GM12891 (cell line): Measurements from ENCODE around the gene ZCCHC4.

ENCODE experiments used
- DNase-seq: peaks from one replicate; pipeline ENCODE4 v3.0.0; 2011; ENCODE audit warnings: low spot score; ENCODE audit not compliant: insufficient read length
- FAIRE-seq: peaks from 2 replicates; lab custom pipeline; 2011; peaks lifted over from hg19 to GRCh38; lab: Jason Lieb, UNC
- PAX5 ChIP-seq: IDR thresholded peaks from 2 replicates; pipeline ENCODE4 v1.6.1; 2011; ENCODE audit warnings: low read length, moderate library complexity, mild to moderate bottlenecking; ENCODE audit not compliant: insufficient read depth, severe bottlenecking
- POLR2A ChIP-seq: IDR thresholded peaks from 2 replicates; pipeline ENCODE4 v1.6.1; 2011; ENCODE audit warnings: low read depth, low read length, control low read depth
- POLR2AphosphoS5 ChIP-seq: IDR thresholded peaks from 2 replicates; pipeline ENCODE4 v1.6.1; 2011; ENCODE audit warnings: low read depth, low read length, control low read depth
- POU2F2 ChIP-seq: IDR thresholded peaks from 2 replicates; pipeline ENCODE4 v1.6.1; 2011; ENCODE audit warnings: low read depth, mild to moderate bottlenecking, control low read depth, low read length, moderate library complexity
- SPI1 ChIP-seq: IDR thresholded peaks from 2 replicates; pipeline ENCODE4 v1.6.1; 2011; ENCODE audit warnings: low read depth, low read length, control low read depth
- TAF1 ChIP-seq: IDR thresholded peaks from 2 replicates; pipeline ENCODE4 v1.6.1; 2011; ENCODE audit warnings: low read depth, low read length, control low read depth

The ZCCHC4 gene

GRCh38 chr4:25377572-25378436 lies 65.2 kb downstream of the ZCCHC4 start:
- TF ChIP-seq POLR2AphosphoS5, result no peak
- TF ChIP-seq PAX5, result no peak
- no peak for TF ChIP-seq SPI1
- no peak for TF ChIP-seq POLR2A
- no peak for TF ChIP-seq POU2F2
- no peak for TF ChIP-seq TAF1
- peak; percentile 9 for DNase-seq
- FAIRE-seq, result peak; percentile 31

- FAIRE-seq (peak; percentile 78), DNase-seq (no peak)
- TF ChIP-seq SPI1 (no peak), POLR2AphosphoS5 (no peak), TAF1 (no peak), POU2F2 (no peak), POLR2A (no peak)
Measured at GRCh38 chr4:25378437-25378743, 65.8 kb downstream of the ZCCHC4 start.

GRCh38 chr4:25379591-25379990 lies 67.0 kb downstream of the ZCCHC4 start:
- DNase-seq, result no peak
- no peak for FAIRE-seq
- TF ChIP-seq POLR2A (no peak), SPI1 (no peak), PAX5 (no peak)

DNA sequence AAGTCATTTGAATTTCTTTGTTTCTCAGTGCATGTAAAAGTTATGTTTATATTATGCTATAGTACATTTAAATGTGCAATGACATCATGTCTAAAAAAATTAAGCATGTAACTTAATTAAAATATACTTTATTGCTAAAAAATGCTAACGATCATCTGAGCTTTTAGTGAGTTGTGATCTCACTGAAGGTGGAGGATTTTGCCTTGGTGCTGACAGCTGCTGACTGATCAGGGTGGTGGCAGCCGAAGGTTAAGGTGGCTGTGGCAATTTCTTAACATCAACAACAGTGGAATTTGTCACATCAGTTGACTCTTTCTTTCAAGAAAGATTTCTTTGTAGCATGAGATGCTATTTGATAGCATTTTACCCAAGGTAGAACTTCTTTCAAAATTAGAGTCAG lies 71.1 kb downstream of the ZCCHC4 start:
- TF ChIP-seq SPI1 (no peak), TAF1 (no peak), PAX5 (no peak), POU2F2 (no peak), POLR2A (no peak), POLR2AphosphoS5 (no peak)
- FAIRE-seq, result no peak
- DNase-seq, result no peak

DNA sequence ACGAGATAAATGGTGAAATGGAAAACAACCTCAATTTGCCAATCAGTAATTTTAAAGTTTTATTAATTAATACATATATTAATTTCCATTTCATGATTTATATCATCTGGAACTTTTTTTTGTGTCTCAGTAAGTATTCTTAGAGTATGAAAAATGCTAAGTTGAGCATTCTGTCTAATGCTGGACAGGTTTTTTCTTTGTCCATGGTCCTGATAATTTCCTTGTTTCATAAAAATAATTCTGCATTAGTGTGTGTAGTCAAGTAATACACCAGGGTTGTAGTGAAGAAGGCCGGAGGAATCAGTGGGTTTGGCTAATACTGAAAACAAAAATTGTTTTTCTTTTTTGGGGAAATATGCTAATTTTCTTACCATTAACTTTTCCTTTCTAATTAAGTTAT lies 74.4 kb downstream of the ZCCHC4 start:
- FAIRE-seq (no peak), DNase-seq (no peak)
- TF ChIP-seq SPI1 (no peak), TAF1 (no peak), POLR2AphosphoS5 (no peak), POLR2A (no peak)

GRCh38 chr4:25397305-25397704 lies 84.7 kb downstream of the ZCCHC4 start:
- no peak for DNase-seq
- TF ChIP-seq POU2F2, result no peak
- TF ChIP-seq POLR2A, result no peak
- no peak for TF ChIP-seq TAF1
- TF ChIP-seq SPI1, result no peak
- TF ChIP-seq PAX5, result no peak
- TF ChIP-seq POLR2AphosphoS5, result no peak
- no peak for FAIRE-seq

DNA sequence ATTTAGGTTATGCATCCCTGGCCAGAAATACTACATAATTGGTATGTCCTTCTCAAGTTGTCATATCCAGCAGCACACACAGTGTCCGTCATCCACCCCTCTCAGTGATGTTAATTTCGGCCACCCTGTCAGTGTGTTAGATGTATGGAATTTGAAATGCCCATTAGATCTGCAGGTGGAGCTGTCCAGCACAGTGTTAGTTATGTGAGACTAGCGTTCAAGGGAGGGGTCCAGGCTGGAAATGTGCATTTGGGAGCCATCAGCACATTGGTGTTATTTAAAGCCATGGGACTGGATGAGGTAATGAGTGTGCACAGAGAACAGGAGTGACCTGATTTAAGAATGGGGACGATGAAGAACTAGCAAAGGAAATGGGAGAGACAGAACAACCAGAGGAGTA lies 86.9 kb downstream of the ZCCHC4 start:
- no peak for DNase-seq
- FAIRE-seq, result peak; percentile 33
- no peak for TF ChIP-seq TAF1
- no peak for TF ChIP-seq POLR2AphosphoS5
- TF ChIP-seq POLR2A, result no peak
- TF ChIP-seq SPI1, result no peak
- TF ChIP-seq PAX5, result no peak
- no peak for TF ChIP-seq POU2F2

DNA sequence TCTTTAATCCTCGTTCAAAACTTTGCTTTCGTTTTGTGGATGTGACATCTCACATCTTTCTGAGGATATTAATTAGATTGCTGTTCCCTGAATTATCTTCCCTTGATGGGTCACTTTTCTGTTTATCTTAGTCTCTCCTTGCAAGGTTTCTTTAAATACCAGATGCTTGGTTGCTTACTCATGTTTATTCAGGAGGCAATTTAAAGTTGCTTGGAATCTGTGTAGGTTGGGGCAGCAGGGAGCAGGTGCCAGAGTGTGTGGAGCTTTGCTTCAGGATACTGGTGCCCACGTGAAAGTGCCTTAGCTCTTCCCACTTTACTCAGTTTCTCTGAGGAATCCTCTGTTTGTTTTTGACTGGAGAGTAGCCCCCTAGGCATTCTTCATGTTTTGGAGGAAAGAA lies 88.5 kb downstream of the ZCCHC4 start:
- DNase-seq, result no peak
- no peak for FAIRE-seq
- TF ChIP-seq TAF1 (no peak), POU2F2 (no peak), SPI1 (no peak), POLR2A (no peak)

GRCh38 chr4:25402521-25402920 lies 89.9 kb downstream of the ZCCHC4 start:
- DNase-seq, result no peak
- no peak for TF ChIP-seq PAX5
- TF ChIP-seq POU2F2, result no peak
- no peak for TF ChIP-seq POLR2AphosphoS5
- no peak for TF ChIP-seq POLR2A
- no peak for TF ChIP-seq TAF1
- no peak for TF ChIP-seq SPI1
- no peak for FAIRE-seq

DNA sequence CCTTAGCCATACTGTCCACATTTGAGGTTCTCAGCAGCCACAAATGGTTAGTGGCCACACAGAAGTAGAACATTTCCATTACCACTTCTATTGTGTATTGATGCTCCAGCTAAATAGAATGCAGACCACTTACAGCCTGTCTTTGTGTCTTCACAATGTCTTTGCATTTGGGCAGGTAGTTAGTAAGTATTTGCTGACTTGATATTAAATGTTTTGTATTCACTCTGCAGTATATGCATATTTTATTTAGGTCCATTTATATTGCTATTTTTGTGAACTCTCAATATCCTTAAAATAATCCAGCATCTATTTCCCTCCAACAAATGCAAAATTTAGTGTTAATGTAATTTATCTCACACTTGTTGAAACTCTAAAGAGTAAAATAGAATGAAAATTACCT lies 91.1 kb downstream of the ZCCHC4 start:
- TF ChIP-seq POU2F2 (no peak), TAF1 (no peak), PAX5 (no peak), POLR2A (no peak), POLR2AphosphoS5 (no peak), SPI1 (no peak)
- DNase-seq (no peak), FAIRE-seq (no peak)

DNA sequence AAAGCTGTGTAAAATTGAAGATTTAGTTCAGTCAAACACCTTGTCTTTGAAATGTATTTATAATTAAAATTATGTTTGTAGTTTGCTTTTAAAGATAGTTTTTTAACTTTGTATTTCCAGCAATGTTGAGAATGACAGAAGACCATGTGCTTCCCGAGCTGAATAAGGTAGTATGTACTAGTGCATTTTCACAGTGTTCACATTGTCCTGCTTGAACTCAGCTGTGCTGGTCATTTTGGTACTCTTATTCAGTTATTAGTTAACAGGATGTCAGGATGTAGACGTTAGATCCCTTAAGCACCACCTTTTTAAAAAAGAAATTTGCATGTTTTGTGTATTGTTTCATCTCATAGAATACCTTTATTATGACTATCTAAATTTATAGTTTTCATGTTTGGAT lies 92.9 kb downstream of the ZCCHC4 start:
- TF ChIP-seq POLR2AphosphoS5, result no peak
- no peak for TF ChIP-seq PAX5
- TF ChIP-seq SPI1, result no peak
- no peak for TF ChIP-seq POU2F2
- no peak for TF ChIP-seq POLR2A
- TF ChIP-seq TAF1, result no peak
- DNase-seq (no peak), FAIRE-seq (no peak)
